GM23338 (cell line): ENCODE data around the gene AIMP1. TPM values are rescaled to one million over a fixed set of nuclear protein-coding genes. Genes with fewer than 3 reads are reported as not detected.
A peak's percentile ranks its signal among the peaks of the same experiment; 100 is the strongest.

Experiments used
- ATAC-seq: fragments of 200-7000 bp; cut with Tn5 transposase; 3 replicates; pipeline ENCODE4 v1.9.1; 2020
- DNase-seq: peaks from one replicate; pipeline ENCODE4 v3.0.0-alpha.2; 2015; ENCODE audit warnings: low spot score
- H2AFZ ChIP-seq: fragments of 200-600 bp; sonication (generic); 2 replicates; pipeline ENCODE4 v1.8.0; 2016; ENCODE audit warnings: antibody characterized with exemption, mild to moderate bottlenecking, moderate library complexity
- H3F3A ChIP-seq: fragments of 200-600 bp; sonication (generic); replicated peaks from 2 replicates; pipeline ENCODE4 v1.8.0; 2017; ENCODE audit warnings: antibody characterized with exemption, mixed run types, low read depth
- H3K27ac ChIP-seq: fragments of 200-600 bp; sonication (generic); 2 replicates; pipeline ENCODE4 v1.6.1; 2016; ENCODE audit warnings: low read depth
- H3K27me3 ChIP-seq: fragments of 200-600 bp; sonication (generic); 2 replicates; pipeline ENCODE4 v1.8.0; 2016; ENCODE audit warnings: mild to moderate bottlenecking, mixed run types, moderate library complexity; ENCODE audit not compliant: insufficient read depth
- H3K36me3 ChIP-seq: fragments of 200-600 bp; sonication (generic); 2 replicates; pipeline ENCODE4 v1.8.0; 2016; ENCODE audit warnings: mild to moderate bottlenecking; ENCODE audit not compliant: insufficient read depth
- H3K4me1 ChIP-seq: fragments of 200-600 bp; sonication (generic); 2 replicates; pipeline ENCODE4 v1.8.0; 2016; ENCODE audit warnings: mild to moderate bottlenecking, moderate library complexity; ENCODE audit not compliant: insufficient read depth
- H3K4me2 ChIP-seq: fragments of 200-600 bp; sonication (generic); 2 replicates; pipeline ENCODE4 v1.7.1; 2017; ENCODE audit warnings: mixed run types
- H3K4me3 ChIP-seq: fragments of 200-600 bp; sonication (generic); 2 replicates; pipeline ENCODE4 v1.6.1; 2016; ENCODE audit warnings: mixed run types
- H3K79me2 ChIP-seq: fragments of 200-600 bp; sonication (generic); replicated peaks from 2 replicates; pipeline ENCODE4 v1.8.0; 2017; ENCODE audit warnings: mild to moderate bottlenecking; ENCODE audit not compliant: insufficient read depth
- H3K9me2 ChIP-seq: fragments of 200-600 bp; sonication (generic); 2 replicates; pipeline ENCODE4 v1.8.0; 2017; ENCODE audit not compliant: insufficient read depth
- H4K20me1 ChIP-seq: fragments of 200-600 bp; sonication (generic); replicated peaks from 2 replicates; pipeline ENCODE4 v1.8.0; 2017; ENCODE audit warnings: mild to moderate bottlenecking; ENCODE audit not compliant: insufficient read depth
- H3K27ac Mint-ChIP-seq: 2 replicates; pipeline ENCODE4 v1.8.0; 2020; ENCODE audit warnings: inconsistent platforms, mild to moderate bottlenecking, moderate library complexity, mixed read lengths
- H3K27me3 Mint-ChIP-seq: 3 replicates; pipeline ENCODE4 v1.8.0; 2022; ENCODE audit warnings: low read depth, mild to moderate bottlenecking, moderate library complexity, mixed read lengths, inconsistent platforms; ENCODE audit not compliant: insufficient read depth, poor library complexity
- H3K36me3 Mint-ChIP-seq: 3 replicates; pipeline ENCODE4 v1.8.0; 2021; ENCODE audit warnings: low read depth, mild to moderate bottlenecking, inconsistent platforms, moderate library complexity, mixed read lengths
- H3K4me1 Mint-ChIP-seq: 3 replicates; pipeline ENCODE4 v1.8.0; 2020; ENCODE audit warnings: mild to moderate bottlenecking, inconsistent platforms, mixed read lengths
- H3K4me3 Mint-ChIP-seq: 3 replicates; pipeline ENCODE4 v1.8.0; 2021; ENCODE audit warnings: moderate library complexity, mild to moderate bottlenecking, inconsistent platforms, mixed read lengths
- H3K9me3 Mint-ChIP-seq: 3 replicates; pipeline ENCODE4 v1.8.0; 2020; ENCODE audit warnings: moderate library complexity, mild to moderate bottlenecking, inconsistent platforms, mixed read lengths
- CREB1 ChIP-seq: fragments of 250-450 bp; sonication (Bioruptor Pico); IDR thresholded peaks from 2 replicates; pipeline ENCODE4 v1.5.0; 2020; ENCODE audit warnings: low read depth, mild to moderate bottlenecking, moderate library complexity
- EZH2 ChIP-seq: fragments of 200-600 bp; sonication (generic); IDR thresholded peaks from one replicate; pipeline ENCODE4 v1.8.0; 2017; ENCODE audit warnings: antibody characterized with exemption, mild to moderate bottlenecking, low read depth; ENCODE audit not compliant: unreplicated experiment
- JUNB ChIP-seq: IDR thresholded peaks from one replicate; pipeline ENCODE4 v1.6.1; 2016; ENCODE audit warnings: antibody characterized with exemption; ENCODE audit not compliant: unreplicated experiment
- NANOG ChIP-seq: IDR thresholded peaks from 2 replicates; pipeline ENCODE4 v1.6.1; 2016; ENCODE audit warnings: antibody characterized with exemption, borderline replicate concordance
- STAT1 ChIP-seq: IDR thresholded peaks from one replicate; pipeline ENCODE4 v1.6.1; 2016; ENCODE audit warnings: antibody characterized with exemption; ENCODE audit not compliant: unreplicated experiment
- ZNF331 ChIP-seq: fragments of 250-450 bp; sonication (Bioruptor Pico); IDR thresholded peaks from 2 replicates; pipeline ENCODE4 v1.5.0; 2020; ENCODE audit warnings: low read depth, mild to moderate bottlenecking, moderate library complexity
- polyA plus RNA-seq: library from polyadenylated mRNA; unstranded; fragments of >200 nt; fragmentation: Nextera tagmentation; extraction: Ambion mirVana; gene quantifications from 2 replicates; pipeline ENCODE4 v1.2.1, GENCODE V29; 2016
- total RNA-seq: library from RNA; depleted of rRNA; stranded (reverse); fragments of >200 nt; shearing (Covaris generic); gene quantifications from 2 replicates; pipeline ENCODE4 v1.2.3, GENCODE V29; 2014
- TF ChIP-seq, protein P1 (sequence below): fragments of 250-450 bp; sonication (Bioruptor Pico); IDR thresholded peaks from 2 replicates; pipeline ENCODE4 v1.5.0; 2020; ENCODE audit warnings: mild to moderate bottlenecking, moderate library complexity
- TF ChIP-seq, protein P2 (sequence below), 2 experiments: fragments of 200-600 bp in 1 of 2; sonication (generic) in 1 of 2; conservative IDR thresholded peaks; 2 replicates each; pipeline versions ENCODE4 v1.5.1 to v1.6.1; 2016 to 2017; ENCODE audit warnings: antibody characterized with exemption in 2 of 2, low read depth in 2 of 2, mild to moderate bottlenecking in 2 of 2, moderate library complexity in 1 of 2

Gene AIMP1
- total and polyA plus RNA-seq, 2 experiments from 2014 or later: 34.5 to 200 TPM

DNA sequence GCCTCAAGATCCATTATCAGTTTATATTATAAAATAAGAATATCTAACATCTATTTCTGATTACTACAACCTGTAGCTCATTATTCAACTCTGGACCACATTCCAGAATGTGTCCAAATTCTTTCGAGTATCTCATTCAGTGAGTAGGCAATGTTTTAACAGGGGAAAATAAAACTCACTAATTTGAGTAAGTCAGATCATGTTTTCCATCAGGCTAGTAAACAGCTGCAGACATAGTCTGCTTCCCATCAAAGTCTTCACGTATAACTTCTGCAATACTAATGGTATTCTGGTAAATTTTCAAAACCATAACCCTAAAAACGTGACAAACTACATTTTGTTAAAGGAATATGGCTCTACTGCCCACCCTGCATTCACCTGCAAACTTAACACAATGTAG is 32.1 kb upstream of the AIMP1 start (continued):
- TF ChIP-seq, protein P1, sequence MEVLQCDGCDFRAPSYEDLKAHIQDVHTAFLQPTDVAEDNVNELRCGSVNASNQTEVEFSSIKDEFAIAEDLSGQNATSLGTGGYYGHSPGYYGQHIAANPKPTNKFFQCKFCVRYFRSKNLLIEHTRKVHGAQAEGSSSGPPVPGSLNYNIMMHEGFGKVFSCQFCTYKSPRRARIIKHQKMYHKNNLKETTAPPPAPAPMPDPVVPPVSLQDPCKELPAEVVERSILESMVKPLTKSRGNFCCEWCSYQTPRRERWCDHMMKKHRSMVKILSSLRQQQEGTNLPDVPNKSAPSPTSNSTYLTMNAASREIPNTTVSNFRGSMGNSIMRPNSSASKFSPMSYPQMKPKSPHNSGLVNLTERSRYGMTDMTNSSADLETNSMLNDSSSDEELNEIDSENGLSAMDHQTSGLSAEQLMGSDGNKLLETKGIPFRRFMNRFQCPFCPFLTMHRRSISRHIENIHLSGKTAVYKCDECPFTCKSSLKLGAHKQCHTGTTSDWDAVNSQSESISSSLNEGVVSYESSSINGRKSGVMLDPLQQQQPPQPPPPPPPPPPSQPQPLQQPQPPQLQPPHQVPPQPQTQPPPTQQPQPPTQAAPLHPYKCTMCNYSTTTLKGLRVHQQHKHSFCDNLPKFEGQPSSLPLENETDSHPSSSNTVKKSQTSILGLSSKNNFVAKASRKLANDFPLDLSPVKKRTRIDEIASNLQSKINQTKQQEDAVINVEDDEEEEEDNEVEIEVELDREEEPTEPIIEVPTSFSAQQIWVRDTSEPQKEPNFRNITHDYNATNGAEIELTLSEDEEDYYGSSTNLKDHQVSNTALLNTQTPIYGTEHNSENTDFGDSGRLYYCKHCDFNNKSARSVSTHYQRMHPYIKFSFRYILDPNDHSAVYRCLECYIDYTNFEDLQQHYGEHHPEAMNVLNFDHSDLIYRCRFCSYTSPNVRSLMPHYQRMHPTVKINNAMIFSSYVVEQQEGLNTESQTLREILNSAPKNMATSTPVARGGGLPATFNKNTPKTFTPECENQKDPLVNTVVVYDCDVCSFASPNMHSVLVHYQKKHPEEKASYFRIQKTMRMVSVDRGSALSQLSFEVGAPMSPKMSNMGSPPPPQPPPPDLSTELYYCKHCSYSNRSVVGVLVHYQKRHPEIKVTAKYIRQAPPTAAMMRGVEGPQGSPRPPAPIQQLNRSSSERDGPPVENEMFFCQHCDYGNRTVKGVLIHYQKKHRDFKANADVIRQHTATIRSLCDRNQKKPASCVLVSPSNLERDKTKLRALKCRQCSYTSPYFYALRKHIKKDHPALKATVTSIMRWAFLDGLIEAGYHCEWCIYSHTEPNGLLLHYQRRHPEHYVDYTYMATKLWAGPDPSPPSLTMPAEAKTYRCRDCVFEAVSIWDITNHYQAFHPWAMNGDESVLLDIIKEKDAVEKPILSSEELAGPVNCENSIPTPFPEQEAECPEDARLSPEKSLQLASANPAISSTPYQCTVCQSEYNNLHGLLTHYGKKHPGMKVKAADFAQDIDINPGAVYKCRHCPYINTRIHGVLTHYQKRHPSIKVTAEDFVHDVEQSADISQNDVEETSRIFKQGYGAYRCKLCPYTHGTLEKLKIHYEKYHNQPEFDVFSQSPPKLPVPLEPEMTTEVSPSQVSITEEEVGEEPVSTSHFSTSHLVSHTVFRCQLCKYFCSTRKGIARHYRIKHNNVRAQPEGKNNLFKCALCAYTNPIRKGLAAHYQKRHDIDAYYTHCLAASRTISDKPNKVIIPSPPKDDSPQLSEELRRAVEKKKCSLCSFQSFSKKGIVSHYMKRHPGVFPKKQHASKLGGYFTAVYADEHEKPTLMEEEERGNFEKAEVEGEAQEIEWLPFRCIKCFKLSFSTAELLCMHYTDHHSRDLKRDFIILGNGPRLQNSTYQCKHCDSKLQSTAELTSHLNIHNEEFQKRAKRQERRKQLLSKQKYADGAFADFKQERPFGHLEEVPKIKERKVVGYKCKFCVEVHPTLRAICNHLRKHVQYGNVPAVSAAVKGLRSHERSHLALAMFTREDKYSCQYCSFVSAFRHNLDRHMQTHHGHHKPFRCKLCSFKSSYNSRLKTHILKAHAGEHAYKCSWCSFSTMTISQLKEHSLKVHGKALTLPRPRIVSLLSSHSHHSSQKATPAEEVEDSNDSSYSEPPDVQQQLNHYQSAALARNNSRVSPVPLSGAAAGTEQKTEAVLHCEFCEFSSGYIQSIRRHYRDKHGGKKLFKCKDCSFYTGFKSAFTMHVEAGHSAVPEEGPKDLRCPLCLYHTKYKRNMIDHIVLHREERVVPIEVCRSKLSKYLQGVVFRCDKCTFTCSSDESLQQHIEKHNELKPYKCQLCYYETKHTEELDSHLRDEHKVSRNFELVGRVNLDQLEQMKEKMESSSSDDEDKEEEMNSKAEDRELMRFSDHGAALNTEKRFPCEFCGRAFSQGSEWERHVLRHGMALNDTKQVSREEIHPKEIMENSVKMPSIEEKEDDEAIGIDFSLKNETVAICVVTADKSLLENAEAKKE (CRISPR knock-in tag): no peak
- no peak for TF ChIP-seq CREB1
- TF ChIP-seq NANOG: no peak
- no peak for TF ChIP-seq ZNF331 (CRISPR knock-in tag)
- TF ChIP-seq STAT1: no peak
- TF ChIP-seq, protein P2, sequence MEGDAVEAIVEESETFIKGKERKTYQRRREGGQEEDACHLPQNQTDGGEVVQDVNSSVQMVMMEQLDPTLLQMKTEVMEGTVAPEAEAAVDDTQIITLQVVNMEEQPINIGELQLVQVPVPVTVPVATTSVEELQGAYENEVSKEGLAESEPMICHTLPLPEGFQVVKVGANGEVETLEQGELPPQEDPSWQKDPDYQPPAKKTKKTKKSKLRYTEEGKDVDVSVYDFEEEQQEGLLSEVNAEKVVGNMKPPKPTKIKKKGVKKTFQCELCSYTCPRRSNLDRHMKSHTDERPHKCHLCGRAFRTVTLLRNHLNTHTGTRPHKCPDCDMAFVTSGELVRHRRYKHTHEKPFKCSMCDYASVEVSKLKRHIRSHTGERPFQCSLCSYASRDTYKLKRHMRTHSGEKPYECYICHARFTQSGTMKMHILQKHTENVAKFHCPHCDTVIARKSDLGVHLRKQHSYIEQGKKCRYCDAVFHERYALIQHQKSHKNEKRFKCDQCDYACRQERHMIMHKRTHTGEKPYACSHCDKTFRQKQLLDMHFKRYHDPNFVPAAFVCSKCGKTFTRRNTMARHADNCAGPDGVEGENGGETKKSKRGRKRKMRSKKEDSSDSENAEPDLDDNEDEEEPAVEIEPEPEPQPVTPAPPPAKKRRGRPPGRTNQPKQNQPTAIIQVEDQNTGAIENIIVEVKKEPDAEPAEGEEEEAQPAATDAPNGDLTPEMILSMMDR (conservative IDR thresholded peaks at IDR 0.05; ENCODE audit: low read depth in 2 of 2): no peak
- TF ChIP-seq EZH2: no peak

DNA sequence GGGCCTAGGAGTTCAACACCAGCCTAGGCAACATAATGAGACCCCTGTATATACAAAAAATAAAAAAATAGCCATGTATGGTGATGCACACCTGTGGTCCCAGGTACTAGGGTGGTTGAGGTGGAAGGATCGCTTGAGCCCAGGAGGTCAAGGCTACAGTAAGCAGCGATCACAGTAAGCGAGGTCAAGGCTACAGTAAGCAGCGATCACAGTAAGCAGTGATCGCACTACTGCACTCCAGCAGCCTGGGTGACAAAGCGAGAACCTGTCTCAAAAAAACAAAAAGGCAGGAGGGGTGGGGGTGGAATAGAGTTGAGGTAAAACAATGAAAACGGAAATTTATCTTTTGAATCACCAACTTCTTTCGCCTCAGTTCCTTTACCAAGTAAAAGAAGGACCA is 29.7 kb upstream of the AIMP1 start:
- H3K4me1 Mint-ChIP-seq: peaks cover 5% of the 10 kb centered on the region; the same call in 2 of the 3 replicates
- Histone ChIP-seq H3K4me1 (peaks cover 29% of the 10 kb centered on the region), H3K4me3 (no peak overlapping the region), H3K79me2 (no peaks in the 10 kb centered on the region; the same call in 1 of the 2 replicates), H3K9me2 (no peaks in the 10 kb centered on the region; the same call in 1 of the 2 replicates), H2AFZ (no peak overlapping the region), H3K4me2 (peak overlapping the region; percentile 51; the same call in 1 of the 2 replicates), H3F3A (no peaks in the 10 kb centered on the region), H3K27ac (peak overlapping the region; percentile 57), H3K27me3 (no peaks in the 10 kb centered on the region), H4K20me1 (no peaks in the 10 kb centered on the region), H3K36me3 (no peaks in the 10 kb centered on the region)
- TF ChIP-seq STAT1: no peak
- TF ChIP-seq JUNB: no peak
- TF ChIP-seq NANOG: no peak
- ATAC-seq (peak; percentile 56), DNase-seq (no peak)
- peak overlapping the region; percentile 94 for H3K27ac Mint-ChIP-seq
- H3K9me3 Mint-ChIP-seq: no peaks in the 10 kb centered on the region
- H3K27me3 Mint-ChIP-seq: peaks cover 1% of the 10 kb centered on the region
- H3K36me3 Mint-ChIP-seq: no peaks in the 10 kb centered on the region; the same call in 1 of the 3 replicates
- H3K4me3 Mint-ChIP-seq: no peak overlapping the region
